ENCODE data around the gene RALGPS2. TPM values are rescaled to one million over a fixed set of nuclear protein-coding genes. Genes with fewer than 3 reads are reported as not detected.

Gene RALGPS2
- total and polyA plus RNA-seq, 2 of the 13 experiments (the other 11 are each of a cell fraction or from before 2014, with no cell fraction given), result 15.6 to 36.0 TPM

- TF ChIP-seq ZNF407 (CRISPR knock-in tag; IDR thresholded peaks at IDR 0.05; ENCODE audit: not compliant biosample characterization) (no peak), ZNF263 (CRISPR knock-in tag; IDR thresholded peaks at IDR 0.05) (no peak), ZNF121 (CRISPR knock-in tag; IDR thresholded peaks at IDR 0.05) (no peak), ZNF83 (CRISPR knock-in tag; IDR thresholded peaks at IDR 0.05; ENCODE audit: borderline replicate concordance) (no peak), YEATS4 (CRISPR knock-in tag; IDR thresholded peaks at IDR 0.05; ENCODE audit: borderline replicate concordance) (no peak), ZNF251 (CRISPR knock-in tag; IDR thresholded peaks at IDR 0.05) (no peak), ZNF556 (CRISPR knock-in tag; IDR thresholded peaks at IDR 0.05; ENCODE audit: borderline replicate concordance) (no peak), ZNF766 (CRISPR knock-in tag; IDR thresholded peaks at IDR 0.05; ENCODE audit: borderline replicate concordance) (no peak), SIX4 (CRISPR knock-in tag; IDR thresholded peaks at IDR 0.05) (no peak), HDAC2 (CRISPR knock-in tag; IDR thresholded peaks at IDR 0.05) (0 out of 2 replicates have a peak, but pooled peaks have one; percentile 29), SP5 (CRISPR knock-in tag; IDR thresholded peaks at IDR 0.05; ENCODE audit: borderline replicate concordance, low read depth) (0 out of 2 replicates have a peak, but pooled peaks have one; percentile 19), RXRB (CRISPR knock-in tag; IDR thresholded peaks at IDR 0.05; ENCODE audit: borderline replicate concordance) (peak; percentile 80), RARA (CRISPR knock-in tag; IDR thresholded peaks at IDR 0.05) (peak; percentile 82), HOXA3 (CRISPR knock-in tag; IDR thresholded peaks at IDR 0.05) (no peak), PHF20 (CRISPR knock-in tag; IDR thresholded peaks at IDR 0.05) (no peak), ZNF414 (CRISPR knock-in tag; IDR thresholded peaks at IDR 0.05) (no peak), ONECUT2 (CRISPR knock-in tag; IDR thresholded peaks at IDR 0.05) (no peak), MED1 (CRISPR knock-in tag; IDR thresholded peaks at IDR 0.05) (peak; percentile 36; the same call in 1 of the 2 replicates), PRDM4 (CRISPR knock-in tag; IDR thresholded peaks at IDR 0.05; ENCODE audit: borderline replicate concordance) (no peak), ZSCAN25 (CRISPR knock-in tag; IDR thresholded peaks at IDR 0.05) (no peak)
Measured at GRCh38 chr1:178871551-178872320, 146.7 kb downstream of the RALGPS2 start (continued).

Data from HepG2 (cell line).